H1 (cell line): Measurements from ENCODE around the gene PALD1. TPM values are rescaled to one million over a fixed set of nuclear protein-coding genes. Genes with fewer than 3 reads are reported as not detected.

Experiments used
- CTCF ChIA-PET: fragments of 300-600 bp; sonication (Branson Sonifier 250); formaldehyde crosslinking; loops from one replicate; lab custom pipeline; 2021; ENCODE audit not compliant: partially characterized antibody; lab: Charles Lee
- POLR2A ChIA-PET: fragments of 300-600 bp; sonication (Branson Sonifier 250); formaldehyde crosslinking; loops from one replicate; lab custom pipeline; 2021; ENCODE audit warnings: inconsistent platforms; ENCODE audit not compliant: partially characterized antibody; lab: Charles Lee
- DNase-seq, 2 experiments: peaks; one replicate each; pipeline versions ENCODE4 v3.0.0 to v3.0.0-alpha.2; 2010 to 2022; ENCODE audit warnings: low spot score in 2 of 2, low read depth in 1 of 2, mixed read lengths in 1 of 2
- FAIRE-seq: peaks from 2 replicates; lab custom pipeline; 2011; peaks lifted over from hg19 to GRCh38; lab: Jason Lieb, UNC
- H2AFZ ChIP-seq: 2 replicates; pipeline ENCODE4 v1.8.1; 2012; ENCODE audit warnings: low read length, inconsistent platforms
- H2AK5ac ChIP-seq: 2 replicates; pipeline ENCODE4 v1.6.1; 2013; ENCODE audit warnings: low read depth, low read length
- H2BK120ac ChIP-seq: replicated peaks from 2 replicates; pipeline ENCODE3; 2013; ENCODE audit warnings: low read depth, low read length, inconsistent platforms
- H2BK12ac ChIP-seq: 2 replicates; pipeline ENCODE4 v1.6.1; 2013; ENCODE audit warnings: low read depth, low read length
- H2BK15ac ChIP-seq: 2 replicates; pipeline ENCODE4 v1.6.1; 2013; ENCODE audit warnings: low read length
- H2BK20ac ChIP-seq: 2 replicates; pipeline ENCODE4 v1.6.1; 2013; ENCODE audit warnings: low read length
- H2BK5ac ChIP-seq: 2 replicates; pipeline ENCODE4 v1.6.1; 2013; ENCODE audit warnings: low read depth, low read length
- H3K14ac ChIP-seq: 2 replicates; pipeline ENCODE4 v1.6.1; 2013; ENCODE audit warnings: inconsistent platforms; ENCODE audit not compliant: insufficient read length
- H3K18ac ChIP-seq: 2 replicates; pipeline ENCODE4 v1.6.1; 2013; ENCODE audit warnings: low read length; ENCODE audit errors: extremely low read depth
- H3K23ac ChIP-seq: 2 replicates; pipeline ENCODE4 v1.6.1; 2013; ENCODE audit warnings: inconsistent platforms; ENCODE audit not compliant: insufficient read length
- H3K23me2 ChIP-seq: 2 replicates; pipeline ENCODE4 v1.6.1; 2013; ENCODE audit warnings: low read depth, low read length
- H3K27ac ChIP-seq: 2 replicates; pipeline ENCODE4 v1.6.1; 2011; ENCODE audit warnings: low read depth, low read length, inconsistent platforms
- H3K27me3 ChIP-seq, 4 experiments: replicated peaks in 1 of 4; 1 replicate in 1 of 4; 2 replicates in 3 of 4; pipeline versions ENCODE4 v1.6.1 to v1.8.1; 2011 to 2013; ENCODE audit warnings: low read length in 3 of 4, mild to moderate bottlenecking in 3 of 4, inconsistent platforms in 2 of 4, mixed read lengths in 2 of 4, moderate library complexity in 1 of 4; ENCODE audit not compliant: control insufficient read depth in 3 of 4, insufficient read depth in 3 of 4; ENCODE audit errors: extremely low read depth in 1 of 4
- H3K36me3 ChIP-seq, 4 experiments: 2 replicates each; pipeline versions ENCODE4 v1.6.1 to v1.8.1; 2011 to 2013; ENCODE audit warnings: mild to moderate bottlenecking in 4 of 4, low read length in 3 of 4, moderate library complexity in 2 of 4, control low read depth in 1 of 4, inconsistent platforms in 1 of 4; ENCODE audit not compliant: insufficient read depth in 4 of 4, control insufficient read depth in 2 of 4
- H3K4ac ChIP-seq: replicated peaks from 2 replicates; pipeline ENCODE3; 2013; ENCODE audit warnings: low read length, low read depth, mixed read lengths, inconsistent platforms; ENCODE audit not compliant: insufficient read length
- H3K4me1 ChIP-seq, 4 experiments: replicated peaks in 1 of 4; 1 replicate in 1 of 4; 2 replicates in 3 of 4; pipeline versions ENCODE4 v1.6.1 to v1.8.1; 2011 to 2013; ENCODE audit warnings: low read length in 3 of 4, inconsistent platforms in 2 of 4, mixed read lengths in 1 of 4; ENCODE audit not compliant: insufficient read depth in 4 of 4, control insufficient read depth in 3 of 4
- H3K4me2 ChIP-seq, 2 experiments: 2 replicates each; pipeline versions ENCODE4 v1.6.1 to v1.8.1; 2011 to 2013; ENCODE audit warnings: low read depth in 2 of 2, low read length in 2 of 2, control low read depth in 1 of 2, inconsistent platforms in 1 of 2, mild to moderate bottlenecking in 1 of 2; ENCODE audit not compliant: insufficient read depth in 1 of 2
- H3K4me3 ChIP-seq, 4 experiments: fragments of 200-600, 300-600 bp in 1 of 4; sonication (generic), shearing (Covaris generic), sonication (Bioruptor Twin) in 1 of 4; 2 replicates each; pipeline versions ENCODE4 v1.5.1 to v1.8.1; 2011 to 2016; ENCODE audit warnings: low read length in 4 of 4, low read depth in 3 of 4, control low read depth in 2 of 4, inconsistent platforms in 2 of 4, mild to moderate bottlenecking in 2 of 4, mixed read lengths in 1 of 4, moderate library complexity in 1 of 4; ENCODE audit not compliant: insufficient read depth in 2 of 4; ENCODE audit errors: extremely low read depth in 1 of 4
- H3K56ac ChIP-seq: replicated peaks from 2 replicates; pipeline ENCODE3; 2013; ENCODE audit warnings: low read depth, mild to moderate bottlenecking, mixed read lengths, low read length, inconsistent platforms; ENCODE audit not compliant: insufficient read length
- H3K79me1 ChIP-seq: 2 replicates; pipeline ENCODE4 v1.6.1; 2013; ENCODE audit warnings: low read depth, low read length, control low read depth
- H3K79me2 ChIP-seq, 2 experiments: 2 replicates each; pipeline versions ENCODE4 v1.6.1 to v1.8.1; 2012 to 2013; ENCODE audit warnings: low read length in 2 of 2, mild to moderate bottlenecking in 2 of 2, inconsistent platforms in 1 of 2; ENCODE audit not compliant: insufficient read depth in 2 of 2, control insufficient read depth in 1 of 2
- H3K9ac ChIP-seq, 4 experiments: replicated peaks in 1 of 4; 1 replicate in 1 of 4; 2 replicates in 3 of 4; pipeline versions ENCODE4 v1.6.1 to v1.8.1; 2011 to 2013; ENCODE audit warnings: low read depth in 3 of 4, low read length in 3 of 4, control low read depth in 2 of 4, mild to moderate bottlenecking in 2 of 4, moderate library complexity in 2 of 4, inconsistent platforms in 1 of 4; ENCODE audit errors: extremely low read depth in 1 of 4
- H3K9me3 ChIP-seq, 2 experiments: 2 replicates each; pipeline versions ENCODE4 v1.6.1 to v1.8.1; 2012 to 2013; ENCODE audit warnings: mild to moderate bottlenecking in 2 of 2, moderate library complexity in 2 of 2, control low read depth in 1 of 2, inconsistent platforms in 1 of 2, low read depth in 1 of 2, low read length in 1 of 2, mixed read lengths in 1 of 2; ENCODE audit not compliant: insufficient read depth in 2 of 2
- H4K20me1 ChIP-seq, 2 experiments: replicated peaks in 1 of 2; 2 replicates each; pipeline versions ENCODE3 to v1.8.1; 2011 to 2013; ENCODE audit warnings: inconsistent platforms in 2 of 2, low read length in 2 of 2, mild to moderate bottlenecking in 1 of 2; ENCODE audit not compliant: insufficient read depth in 2 of 2, control insufficient read depth in 1 of 2
- H4K5ac ChIP-seq: 2 replicates; pipeline ENCODE4 v1.6.1; 2013; ENCODE audit warnings: low read length, low read depth, mixed read lengths, inconsistent platforms; ENCODE audit not compliant: insufficient read length
- H4K8ac ChIP-seq: 2 replicates; pipeline ENCODE4 v1.8.0; 2013; ENCODE audit warnings: mild to moderate bottlenecking, moderate library complexity, low read length, inconsistent platforms; ENCODE audit not compliant: insufficient read depth; ENCODE audit errors: extremely low read depth
- H4K91ac ChIP-seq: replicated peaks from 2 replicates; pipeline ENCODE3; 2013; ENCODE audit warnings: low read length, mixed read lengths, inconsistent platforms; ENCODE audit not compliant: insufficient read length
- BRCA1 ChIP-seq: IDR thresholded peaks from 2 replicates; pipeline ENCODE4 v1.6.1; 2012; ENCODE audit warnings: low read depth, low read length, improper control_type of control experiment
- CEBPB ChIP-seq: IDR thresholded peaks from 2 replicates; pipeline ENCODE4 v1.6.1; 2012; ENCODE audit warnings: low read depth, low read length
- CHD2 ChIP-seq: IDR thresholded peaks from 2 replicates; pipeline ENCODE4 v1.6.1; 2012; ENCODE audit warnings: low read length, improper control_type of control experiment
- CREB1 ChIP-seq: IDR thresholded peaks from 2 replicates; pipeline ENCODE4 v1.6.1; 2012; ENCODE audit warnings: inconsistent platforms
- CTBP2 ChIP-seq: IDR thresholded peaks from 2 replicates; pipeline ENCODE4 v1.7.0; 2011; ENCODE audit warnings: borderline replicate concordance, mild to moderate bottlenecking, moderate library complexity, mixed read lengths, low read length; ENCODE audit not compliant: insufficient read depth, insufficient read length
- HDAC2 ChIP-seq, 2 experiments: fragments of 300-600 bp in 1 of 2; sonication (generic) in 1 of 2; IDR thresholded peaks; 2 replicates each; pipeline ENCODE4 v1.6.1; 2011 to 2012; ENCODE audit warnings: low read depth in 2 of 2, low read length in 2 of 2, mild to moderate bottlenecking in 2 of 2, moderate library complexity in 2 of 2, borderline replicate concordance in 1 of 2, inconsistent platforms in 1 of 2
- HDAC6 ChIP-seq: IDR thresholded peaks from one replicate; pipeline ENCODE4 v1.7.1; 2012; ENCODE audit warnings: low read depth, mild to moderate bottlenecking, inconsistent platforms, low read length, moderate library complexity
- PHF8 ChIP-seq: fragments of 200-600 bp; sonication (generic); conservative IDR thresholded peaks from 2 replicates; pipeline ENCODE4 v1.7.1; 2012; ENCODE audit warnings: low read depth, mild to moderate bottlenecking, inconsistent platforms, low read length, moderate library complexity
- POU5F1 ChIP-seq: IDR thresholded peaks from 2 replicates; pipeline ENCODE4 v1.6.1; 2011; ENCODE audit warnings: low read depth, mild to moderate bottlenecking, low read length, moderate library complexity
- RFX5 ChIP-seq: IDR thresholded peaks from 2 replicates; pipeline ENCODE4 v1.6.1; 2011; ENCODE audit warnings: low read depth, low read length, improper control_type of control experiment, borderline replicate concordance
- RNF2 ChIP-seq: fragments of 200-900, 300-1000 bp; sonication (generic); IDR thresholded peaks from 2 replicates; pipeline ENCODE4 v1.7.1; 2016; ENCODE audit warnings: borderline replicate concordance, low read depth, mild to moderate bottlenecking, antibody characterized with exemption, low read length; ENCODE audit not compliant: poor library complexity, severe bottlenecking; ENCODE audit errors: missing control alignments
- SIX5 ChIP-seq: IDR thresholded peaks from 2 replicates; pipeline ENCODE4 v1.6.1; 2011; ENCODE audit warnings: mild to moderate bottlenecking, low read depth, low read length
- SP1 ChIP-seq: IDR thresholded peaks from 2 replicates; pipeline ENCODE4 v1.6.1; 2011; ENCODE audit warnings: low read depth, low read length
- SP2 ChIP-seq: IDR thresholded peaks from 2 replicates; pipeline ENCODE4 v1.6.1; 2012; ENCODE audit warnings: mild to moderate bottlenecking, low read length, inconsistent platforms
- WGBS, 2 experiments: shearing (Covaris generic) in 1 of 2; methylation state at CpG; one replicate each; pipeline versions ENCODE4 v1.1.6 to v1.1.7; 2013 to 2015; ENCODE audit warnings: low lambda C conversion rate in 2 of 2, mixed read lengths in 2 of 2, inconsistent platforms in 1 of 2, low coverage in 1 of 2, missing lambda C conversion rate in 1 of 2; ENCODE audit not compliant: insufficient replicate concordance in 2 of 2, insufficient coverage in 1 of 2, insufficient read length in 1 of 2; ENCODE audit errors: extremely low coverage in 1 of 2, missing lambda C conversion rate in 1 of 2; 5-methylcytosine and 5-hydroxymethylcytosine counted together
- polyA plus RNA-seq, 7 experiments: library from polyadenylated mRNA; depleted of rRNA in 3 of 7; stranded (reverse) in 5 of 7; unstranded in 2 of 7; fragments of >200 nt in 5 of 7; fragments of 200-250 nt in 2 of 7; gene quantifications; 1 replicate in 5 of 7; 2 replicates in 1 of 7; 4 replicates in 1 of 7; pipeline versions ENCODE4 v1.2.1 to v1.2.3, GENCODE V29; 2011 to 2013; ENCODE audit warnings: missing spikeins in 2 of 7, mixed read lengths in 2 of 7
- total RNA-seq: library from RNA; stranded (reverse); fragmentation: NEBNext Ultra II Directional; extraction: Animal tissue kit (Norgen Biotek cat#: 25700); gene quantifications from 2 replicates; pipeline ENCODE4 v1.2.1, GENCODE V29; 2021

The PALD1 gene
- total and polyA plus RNA-seq, 2 of the 8 experiments (the other 6 are each of a cell fraction or from before 2014, with no cell fraction given), result 13.3 to 32.8 TPM

GRCh38 chr10:70615211-70615610 lies 136.6 kb downstream of the PALD1 start:
- no peak overlapping the region for H2BK20ac ChIP-seq
- no peaks in the 10 kb centered on the region; a peak in 1 of 7 replicates for H3K27me3 ChIP-seq
- H4K5ac ChIP-seq, result no peak overlapping the region
- no peak overlapping the region for H2BK15ac ChIP-seq
- DNase-seq (no peak), FAIRE-seq (no peak)
- WGBS, 2 experiments, result 83% methylated on average over 2 of the region's 2 CpGs; no CpG with 5 or more reads in 1 of the 2 experiments
- no peak overlapping the region for H3K18ac ChIP-seq
- H2BK5ac ChIP-seq, result no peak overlapping the region
- H2AFZ ChIP-seq, result no peak overlapping the region
- POLR2A ChIA-PET, result no interaction called here
- no peak overlapping the region for H3K4me2 ChIP-seq
- H3K79me1 ChIP-seq, result no peaks in the 10 kb centered on the region
- H3K14ac ChIP-seq, result no peak overlapping the region
- peaks cover 2 to 4% of the 10 kb centered on the region in 2 experiments; a peak in 3 of 4 replicates for H3K9me3 ChIP-seq
- H3K4me1 ChIP-seq, result no peaks in the 10 kb centered on the region
- H4K20me1 ChIP-seq, result no peaks in the 10 kb centered on the region
- H3K9ac ChIP-seq, result no peak overlapping the region
- H3K4me3 ChIP-seq, result no peak overlapping the region
- H3K56ac ChIP-seq, result no peak overlapping the region
- H3K79me2 ChIP-seq, result no peaks in the 10 kb centered on the region
- H2BK12ac ChIP-seq, result no peak overlapping the region
- H4K8ac ChIP-seq, result no peak overlapping the region
- no peak overlapping the region for H2BK120ac ChIP-seq
- H2AK5ac ChIP-seq, result no peak overlapping the region
- CTCF ChIA-PET, result interaction anchor here (0.9 to 4.1 kb wide), 2 partner anchors 65 to 145 kb away, joined by 4 to 25 read pairs; no protein-coding TSS in a partner anchor
- no peak overlapping the region for H3K27ac ChIP-seq
- no peak overlapping the region for H3K4ac ChIP-seq
- H3K23me2 ChIP-seq, result no peaks in the 10 kb centered on the region
- no peaks in the 10 kb centered on the region for H3K36me3 ChIP-seq
- H4K91ac ChIP-seq, result no peak overlapping the region
- no peak overlapping the region for H3K23ac ChIP-seq
- TF ChIP-seq CEBPB (no peak), HDAC6 (no peak), POU5F1 (no peak), CREB1 (no peak), RNF2 (no peak), BRCA1 (no peak), RFX5 (no peak), CTBP2 (no peak), PHF8 (no peak), SP2 (no peak), HDAC2 (IDR thresholded peaks at IDR 0.05; ENCODE audit: borderline replicate concordance in 1 of 2, low read depth in 2 of 2, low read length in 2 of 2) (no peak), SIX5 (no peak), CHD2 (no peak), SP1 (no peak)
